Measurements from ENCODE around the gene FRYL.

- TF ChIP-seq, protein P1, sequence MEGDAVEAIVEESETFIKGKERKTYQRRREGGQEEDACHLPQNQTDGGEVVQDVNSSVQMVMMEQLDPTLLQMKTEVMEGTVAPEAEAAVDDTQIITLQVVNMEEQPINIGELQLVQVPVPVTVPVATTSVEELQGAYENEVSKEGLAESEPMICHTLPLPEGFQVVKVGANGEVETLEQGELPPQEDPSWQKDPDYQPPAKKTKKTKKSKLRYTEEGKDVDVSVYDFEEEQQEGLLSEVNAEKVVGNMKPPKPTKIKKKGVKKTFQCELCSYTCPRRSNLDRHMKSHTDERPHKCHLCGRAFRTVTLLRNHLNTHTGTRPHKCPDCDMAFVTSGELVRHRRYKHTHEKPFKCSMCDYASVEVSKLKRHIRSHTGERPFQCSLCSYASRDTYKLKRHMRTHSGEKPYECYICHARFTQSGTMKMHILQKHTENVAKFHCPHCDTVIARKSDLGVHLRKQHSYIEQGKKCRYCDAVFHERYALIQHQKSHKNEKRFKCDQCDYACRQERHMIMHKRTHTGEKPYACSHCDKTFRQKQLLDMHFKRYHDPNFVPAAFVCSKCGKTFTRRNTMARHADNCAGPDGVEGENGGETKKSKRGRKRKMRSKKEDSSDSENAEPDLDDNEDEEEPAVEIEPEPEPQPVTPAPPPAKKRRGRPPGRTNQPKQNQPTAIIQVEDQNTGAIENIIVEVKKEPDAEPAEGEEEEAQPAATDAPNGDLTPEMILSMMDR (IDR thresholded peaks at IDR 0.05), result no peak
- no peak for TF ChIP-seq POLR2A (IDR thresholded peaks at IDR 0.05)
Measured at GRCh38 chr4:48653217-48654014, 126.7 kb downstream of the FRYL start.

Measured in right lobe of liver (tissue), 4 donors.